K562 (cell line): ENCODE results near the gene KCNK4. TPM values are rescaled to one million over a fixed set of nuclear protein-coding genes. Genes with fewer than 3 reads are reported as not detected.

Source experiments
- ADNP ChIP-seq: fragments of 200-800 bp; sonication (Bioruptor generic); IDR thresholded peaks from 2 replicates; pipeline ENCODE4 v1.6.1; 2016; ENCODE audit warnings: missing genetic modification characterization, missing compliant biosample characterization
- CBX2 ChIP-seq: fragments of 200-600 bp; sonication (generic); IDR thresholded peaks from one replicate; pipeline ENCODE4 v1.6.1; 2012; ENCODE audit warnings: mild to moderate bottlenecking, low read length, inconsistent platforms; ENCODE audit not compliant: insufficient read depth, poor library complexity, severe bottlenecking
- CBX3 ChIP-seq, 2 experiments: IDR thresholded peaks; 1 replicate in 1 of 2; 2 replicates in 1 of 2; pipeline ENCODE4 v1.6.1; 2012; ENCODE audit warnings: inconsistent platforms in 2 of 2, low read length in 2 of 2, borderline replicate concordance in 1 of 2, control low read depth in 1 of 2
- ELK3 ChIP-seq: fragments of 450-650 bp; formaldehyde crosslinking; IDR thresholded peaks from 2 replicates; pipeline ENCODE4 v1.4.0; 2020; ENCODE audit warnings: mild to moderate bottlenecking
- EP400 ChIP-seq: fragments of 450-650 bp; IDR thresholded peaks from 2 replicates; pipeline ENCODE4 v1.6.1; 2017; ENCODE audit warnings: antibody characterized with exemption, mild to moderate bottlenecking, moderate library complexity
- GMEB1 ChIP-seq: fragments of 250-450 bp; sonication (Bioruptor Pico); IDR thresholded peaks from 2 replicates; pipeline ENCODE4 v1.4.0; 2020; ENCODE audit warnings: mild to moderate bottlenecking
- KDM5B ChIP-seq: fragments of 200-600 bp; sonication (generic); IDR thresholded peaks from 2 replicates; pipeline ENCODE4 v1.6.1; 2012; ENCODE audit warnings: low read depth, mild to moderate bottlenecking, moderate library complexity, low read length, control low read depth, inconsistent platforms; ENCODE audit not compliant: insufficient replicate concordance
- L3MBTL2 ChIP-seq: fragments of 450-650 bp; IDR thresholded peaks from 2 replicates; pipeline ENCODE4 v1.6.1; 2016; ENCODE audit warnings: mild to moderate bottlenecking, moderate library complexity
- MXI1 ChIP-seq: IDR thresholded peaks from 2 replicates; pipeline ENCODE4 v1.6.1; 2011; ENCODE audit warnings: low read depth, mild to moderate bottlenecking, improper control_type of control experiment, low read length
- NR4A1 ChIP-seq, 2 experiments: fragments of 250-450 bp in 1 of 2; fragments of 450-650 bp in 1 of 2; sonication (Bioruptor Pico) in 1 of 2; IDR thresholded peaks; 2 replicates each; pipeline versions ENCODE4 v1.4.0 to v1.6.1; 2016 to 2020; ENCODE audit warnings: mild to moderate bottlenecking in 2 of 2, missing compliant biosample characterization in 1 of 2, missing genetic modification characterization in 1 of 2, moderate library complexity in 1 of 2
- PKNOX1 ChIP-seq: fragments of 450-650 bp; IDR thresholded peaks from 2 replicates; pipeline ENCODE4 v1.6.1; 2016
- SAFB ChIP-seq: fragments of 200-400 bp; formaldehyde crosslinking; IDR thresholded peaks from 2 replicates; pipeline ENCODE4 v1.6.1; 2017; ENCODE audit warnings: low read depth, low read length, borderline replicate concordance
- SMARCE1 ChIP-seq: fragments of 450-650 bp; IDR thresholded peaks from 2 replicates; pipeline ENCODE4 v1.7.1; 2016; ENCODE audit warnings: mild to moderate bottlenecking
- SOX6 ChIP-seq: fragments of 450-650 bp; IDR thresholded peaks from 2 replicates; pipeline ENCODE4 v1.6.1; 2014; ENCODE audit warnings: mild to moderate bottlenecking
- TBP ChIP-seq: optimal IDR thresholded peaks from 2 replicates; pipeline ENCODE3; 2011; ENCODE audit warnings: low read depth, low read length, improper control_type of control experiment
- U2AF1 ChIP-seq: fragments of 200-400 bp; formaldehyde crosslinking; optimal IDR thresholded peaks from 2 replicates; pipeline ENCODE3; 2017; ENCODE audit warnings: mild to moderate bottlenecking, low read depth, low read length, moderate library complexity
- ZBTB11 ChIP-seq, 3 experiments: fragments of 200-800 bp in 1 of 3; fragments of 250-450 bp in 1 of 3; fragments of 450-650 bp in 1 of 3; sonication (Bioruptor Pico) in 1 of 3; sonication (Bioruptor generic) in 1 of 3; formaldehyde crosslinking in 1 of 3; IDR thresholded peaks; 2 replicates each; pipeline versions ENCODE4 v1.6.1 to v1.8.0; 2016 to 2022; ENCODE audit warnings: mild to moderate bottlenecking in 2 of 3, missing genetic modification characterization in 2 of 3, missing compliant biosample characterization in 1 of 3, moderate library complexity in 1 of 3
- ZBTB17 ChIP-seq: fragments of 450-650 bp; formaldehyde crosslinking; IDR thresholded peaks from 2 replicates; pipeline ENCODE4 v1.4.0; 2020; ENCODE audit warnings: mild to moderate bottlenecking
- polyA plus RNA-seq, 8 experiments: library from polyadenylated mRNA; depleted of rRNA in 4 of 8; stranded (reverse) in 5 of 8; unstranded in 3 of 8; fragments of >200 nt; fragmentation: Nextera tagmentation in 2 of 8; fragmentation: Illumina TruSeq in 1 of 8; extraction: Ambion mirVana in 2 of 8; extraction: Trizol in 1 of 8; gene quantifications; 2 replicates each; pipeline versions ENCODE4 v1.2.1 to v1.2.3, GENCODE V29; 2011 to 2014; ENCODE audit warnings: inconsistent platforms in 1 of 8, missing spikeins in 1 of 8
- total RNA-seq, 7 experiments: library from RNA; depleted of rRNA in 6 of 7; stranded (reverse); fragments of >200 nt in 6 of 7; fragmentation: Illumina TruSeq in 2 of 7; extraction: Trizol in 2 of 7; gene quantifications; 2 replicates each; pipeline versions ENCODE4 v1.2.1 to v1.2.3, GENCODE V29; 2011 to 2021; ENCODE audit warnings: low replicate concordance in 1 of 7

KCNK4 gene
- total and polyA plus RNA-seq, 9 of the 15 experiments (the other 6 are each of a cell fraction or from before 2014, with no cell fraction given) = not detected

- TF ChIP-seq U2AF1 = no peak
- no peak for TF ChIP-seq ELK3
- TF ChIP-seq ADNP (tag) = no peak
- TF ChIP-seq L3MBTL2 = peak; percentile 93
- TF ChIP-seq GMEB1 (CRISPR knock-in tag) = 0 out of 2 replicates have a peak, but pooled peaks have one; percentile 28
- TF ChIP-seq SAFB = no peak
- peak; percentile 70 for TF ChIP-seq TBP
- peak; percentile 24; the same call in 1 of the 2 replicates for TF ChIP-seq PKNOX1
- TF ChIP-seq EP400 = peak; percentile 95
- TF ChIP-seq SMARCE1 = no peak
- no peak for TF ChIP-seq CBX2
- peak in 2 of 3 experiments; percentile 73 to 95; a peak in 5 of 6 replicates for TF ChIP-seq ZBTB11 (CRISPR knock-in tag; IDR thresholded peaks at IDR 0.05)
- TF ChIP-seq SOX6 = 0 out of 2 replicates have a peak, but pooled peaks have one; percentile 8
- TF ChIP-seq MXI1 = peak; percentile 63
- TF ChIP-seq ZBTB17 = no peak; the same call in none of the 2 replicates
- TF ChIP-seq NR4A1 (CRISPR knock-in tag; IDR thresholded peaks at IDR 0.05) = 0 out of 2 replicates have a peak, but pooled peaks have one; percentile 50
- 0 out of 2 replicates have a peak, but pooled peaks have one; percentile 24 for TF ChIP-seq NR4A1 (tag; IDR thresholded peaks at IDR 0.05)
- peak in 1 of 2 experiments; percentile 64; a peak in 1 of 3 replicates for TF ChIP-seq CBX3 (IDR thresholded peaks at IDR 0.05; ENCODE audit: borderline replicate concordance in 1 of 2, low read length in 2 of 2)
- peak; percentile 62 for TF ChIP-seq KDM5B
Measured at GRCh38 chr11:64246871-64247728, 44.0 kb upstream of the KCNK4 start, which contains the start of gene PPP1R14B (continued).
